ENCODE results near the gene UQCRC1.

UQCRC1 gene

GRCh38 chr3:48599077-48599501 is 10.4 kb downstream of the UQCRC1 start:
- H3K27ac ChIP-seq = peak overlapping the region; percentile 82 to 96
- H3K4me3 ChIP-seq = peak overlapping the region; percentile 54
- no peak for DNase-seq (ENCODE audit: low spot score)
- no peak for TF ChIP-seq CTCF (IDR thresholded peaks at IDR 0.05)

- DNase-seq (ENCODE audit: low spot score) = peak; percentile 93
- H3K27ac ChIP-seq = peak overlapping the region; percentile 82 to 96
- no peak for TF ChIP-seq CTCF (IDR thresholded peaks at IDR 0.05)
- H3K4me3 ChIP-seq = peak overlapping the region; percentile 54
These were observed 10.9 kb downstream of the UQCRC1 start for GRCh38 chr3:48598323-48599076.

- H3K4me3 ChIP-seq = no peak overlapping the region
- no peak for TF ChIP-seq CTCF (IDR thresholded peaks at IDR 0.05)
- peak overlapping the region; percentile 82 to 96 for H3K27ac ChIP-seq
- no peak for DNase-seq (ENCODE audit: low spot score)
These were observed 12.0 kb downstream of the UQCRC1 start for GRCh38 chr3:48597408-48597800.

GRCh38 chr3:48596676-48597407 is 12.6 kb downstream of the UQCRC1 start:
- peak overlapping the region; percentile 82 to 96 for H3K27ac ChIP-seq
- no peak overlapping the region for H3K4me3 ChIP-seq
- TF ChIP-seq CTCF (IDR thresholded peaks at IDR 0.05) = no peak
- DNase-seq (ENCODE audit: low spot score) = no peak

GRCh38 chr3:48596157-48596556 is 13.3 kb downstream of the UQCRC1 start:
- TF ChIP-seq CTCF (IDR thresholded peaks at IDR 0.05) = no peak
- peak overlapping the region; percentile 82 to 96 for H3K27ac ChIP-seq
- H3K4me3 ChIP-seq = no peak overlapping the region
- DNase-seq (ENCODE audit: low spot score) = no peak

GRCh38 chr3:48595526-48596121 is 13.8 kb downstream of the UQCRC1 start:
- DNase-seq (ENCODE audit: low spot score) = peak; percentile 84
- TF ChIP-seq CTCF (IDR thresholded peaks at IDR 0.05) = no peak
- H3K4me3 ChIP-seq = peak overlapping the region; percentile 72
- H3K27ac ChIP-seq = peak overlapping the region; percentile 82 to 96
